A673 (cell line): ENCODE data around the gene DCAKD. TPM values are rescaled to one million over a fixed set of nuclear protein-coding genes. Genes with fewer than 3 reads are reported as not detected.
A peak's percentile ranks its signal among the peaks of the same experiment; 100 is the strongest.

Source experiments
- BruUV-seq: library from RNA; stranded (reverse); fragments of 400-500 nt; replicated peaks from 2 replicates; lab custom pipeline; 2021; lab: Mats Ljungman, UMichigan
- CTCF ChIA-PET: fragments of 300-600 bp; sonication (Branson Sonifier 250); formaldehyde crosslinking; loops from one replicate; lab custom pipeline; 2022; ENCODE audit warnings: antibody characterized with exemption; lab: Charles Lee
- POLR2A ChIA-PET: fragments of 300-600 bp; sonication (Branson Sonifier 250); formaldehyde crosslinking; loops from one replicate; lab custom pipeline; 2022; ENCODE audit warnings: antibody characterized with exemption; ENCODE audit not compliant: low non-redundant PET; lab: Charles Lee
- DNase-seq: peaks from one replicate; pipeline ENCODE4 v3.0.0-alpha.2; 2015; ENCODE audit warnings: low spot score
- H3K27ac ChIP-seq: fragments of 200-600 bp; sonication (generic); 2 replicates; pipeline ENCODE4 v1.5.1; 2016; ENCODE audit warnings: mixed run types, low read depth, mild to moderate bottlenecking, mixed read lengths, antibody characterized with exemption, low read length; ENCODE audit not compliant: poor library complexity, severe bottlenecking
- H3K27me3 ChIP-seq: fragments of 200-600 bp; sonication (generic); replicated peaks from 2 replicates; pipeline ENCODE4 v1.6.1; 2017; ENCODE audit warnings: mixed run types, low read depth, mild to moderate bottlenecking, mixed read lengths, antibody characterized with exemption, low read length; ENCODE audit not compliant: insufficient read depth, poor library complexity
- H3K36me3 ChIP-seq: fragments of 200-600 bp; sonication (generic); 2 replicates; pipeline ENCODE4 v1.6.1; 2016; ENCODE audit warnings: mixed run types, mild to moderate bottlenecking, mixed read lengths, antibody characterized with exemption, low read length; ENCODE audit not compliant: insufficient read depth, poor library complexity, severe bottlenecking
- H3K4me1 ChIP-seq: fragments of 200-600 bp; sonication (generic); 2 replicates; pipeline ENCODE4 v1.6.1; 2017; ENCODE audit warnings: mixed run types, mild to moderate bottlenecking, mixed read lengths, antibody characterized with exemption, low read length; ENCODE audit not compliant: insufficient read depth, poor library complexity, severe bottlenecking
- H3K4me3 ChIP-seq: fragments of 200-600 bp; sonication (generic); 2 replicates; pipeline ENCODE4 v1.5.1; 2016; ENCODE audit warnings: low read depth, mixed run types, mild to moderate bottlenecking, mixed read lengths, low read length; ENCODE audit not compliant: poor library complexity, severe bottlenecking
- H3K9me3 ChIP-seq: fragments of 200-600 bp; sonication (generic); 2 replicates; pipeline ENCODE4 v1.6.1; 2016; ENCODE audit warnings: mixed run types, low read depth, mild to moderate bottlenecking, mixed read lengths, antibody characterized with exemption, low read length; ENCODE audit not compliant: poor library complexity, severe bottlenecking
- CTCF ChIP-seq: fragments of 300-800, 200-600 bp; sonication (generic); conservative IDR thresholded peaks from 2 replicates; pipeline ENCODE4 v1.5.1; 2017; ENCODE audit warnings: low read depth, mild to moderate bottlenecking, antibody characterized with exemption, low read length, moderate library complexity, mixed read lengths
- EZH2 ChIP-seq: fragments of 200-600 bp; sonication (generic); IDR thresholded peaks from 2 replicates; pipeline ENCODE4 v1.6.1; 2017; ENCODE audit warnings: borderline replicate concordance, low read depth, mild to moderate bottlenecking, mixed read lengths, antibody characterized with exemption, low read length; ENCODE audit not compliant: poor library complexity, severe bottlenecking
- intact Hi-C: fragments of 100-400 bp; cut with micrococcal nuclease; formaldehyde crosslinking; loops from one replicate; pipeline ENCODE4 v1.10.0; 2022; ENCODE audit not compliant: unreplicated experiment
- total RNA-seq: library from RNA; stranded (reverse); gene quantifications from 2 replicates; pipeline ENCODE4 v1.2.3, GENCODE V29; 2021

The DCAKD gene
- total RNA-seq, 1 experiment from 2014 or later, result 19.1 TPM

DNA sequence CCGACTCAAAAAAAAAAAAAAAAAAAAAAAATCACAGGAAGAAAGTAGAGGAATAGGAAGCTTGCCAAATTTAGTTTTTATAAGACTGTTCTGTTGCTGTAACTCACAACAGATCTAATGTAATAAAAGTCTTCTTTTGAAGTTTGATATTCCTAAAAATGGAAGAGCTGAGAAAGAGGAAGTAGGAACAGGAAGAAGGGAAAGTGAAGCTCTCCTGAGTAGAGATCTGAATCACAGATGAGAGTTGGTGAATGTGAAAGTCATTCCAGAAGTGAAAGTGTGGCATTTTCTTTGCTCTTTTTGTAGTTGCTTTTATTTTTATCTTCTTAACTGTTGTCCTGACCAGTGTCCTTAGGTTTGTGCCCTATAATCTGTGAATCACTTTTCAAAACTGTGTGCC lies 11.8 kb upstream of the DCAKD start:
- intact Hi-C loops, result no loop called here
- Histone ChIP-seq H3K27ac (no peak overlapping the region), H3K4me3 (no peak overlapping the region), H3K9me3 (no peaks in the 10 kb centered on the region), H3K36me3 (no peaks in the 10 kb centered on the region), H3K4me1 (peaks cover 9% of the 10 kb centered on the region), H3K27me3 (no peaks in the 10 kb centered on the region)
- ChIA-PET POLR2A (interaction anchor here (0.5 kb wide), 1 partner anchor 88 kb away, joined by 3 read pairs; no protein-coding TSS in a partner anchor), CTCF (no interaction called here)
- TF ChIP-seq CTCF (no peak), EZH2 (no peak)
- no peak for DNase-seq
- no TSS peak for BruUV-seq

GRCh38 chr17:45061606-45062205 lies 10.3 kb upstream of the DCAKD start:
- intact Hi-C loops, result no loop called here
- POLR2A ChIA-PET, result no interaction called here
- H3K9me3 ChIP-seq, result no peaks in the 10 kb centered on the region

GRCh38 chr17:45060797-45061605 lies 9.6 kb upstream of the DCAKD start, which contains the start of gene NMT1:
TSS of gene NMT1 (plus strand) at chr17:45061317. CDS start at chr17:45061330, 13 bp downstream.
- H3K27me3 ChIP-seq, result no peaks in the 10 kb centered on the region
- intact Hi-C loops, result no loop called here
- no peaks in the 10 kb centered on the region for H3K9me3 ChIP-seq
- H3K4me1 ChIP-seq, result peaks cover 9% of the 10 kb centered on the region
- H3K4me3 ChIP-seq, result peak within 1 kb of the TSS; percentile 64
- peak; percentile 97 for DNase-seq
- H3K36me3 ChIP-seq, result no peaks in the 10 kb centered on the region
- no TSS peak for BruUV-seq
- TF ChIP-seq CTCF (no peak), EZH2 (no peak)
- H3K27ac ChIP-seq, result peak within 1 kb of the TSS; percentile 91
- CTCF ChIA-PET, result interaction anchor here (0.8 kb wide), 1 partner anchor 74 kb away, joined by 5 read pairs; the partner anchor contains the start of gene ACBD4
- POLR2A ChIA-PET, result interaction anchor here (0.7 kb wide), 1 partner anchor 1516 kb away, joined by 3 read pairs; no protein-coding TSS in a partner anchor

More at GRCh38 chr17:45061606-45062205, 10.3 kb upstream of the DCAKD start:
- no peak for TF ChIP-seq CTCF
- no peak for TF ChIP-seq EZH2
- Histone ChIP-seq H3K4me1 (peaks cover 9% of the 10 kb centered on the region), H3K4me3 (peak overlapping the region; percentile 64), H3K27ac (peak overlapping the region; percentile 91), H3K36me3 (no peaks in the 10 kb centered on the region), H3K27me3 (no peaks in the 10 kb centered on the region)
- no peak for DNase-seq
- CTCF ChIA-PET, result interaction anchor here (0.8 kb wide), 1 partner anchor 74 kb away, joined by 5 read pairs; the partner anchor contains the start of gene ACBD4
- TSS peak; percentile 84 for BruUV-seq
